Epidermal melanocyte (primary cell): ENCODE measurements around the gene THRB.
A peak's percentile ranks its signal among the peaks of the same experiment; 100 is the strongest.

Source experiments
- DNase-seq: peaks from one replicate; pipeline ENCODE4 v3.0.0; 2011; ENCODE audit warnings: low spot score; ENCODE audit not compliant: insufficient read length

The THRB gene

GRCh38 chr3:24272408-24272807 is 222.2 kb downstream of the THRB start:
- no peak for DNase-seq

GRCh38 chr3:24271228-24271627 is 223.4 kb downstream of the THRB start:
- DNase-seq: no peak

- no peak for DNase-seq
These were observed 223.9 kb downstream of the THRB start for GRCh38 chr3:24270744-24271143.

- DNase-seq: no peak
These were observed 224.4 kb downstream of the THRB start for GRCh38 chr3:24270204-24270691.

- peak; percentile 31 for DNase-seq
These were observed 229.9 kb downstream of the THRB start for GRCh38 chr3:24264748-24265158.

- no peak for DNase-seq
These were observed 230.6 kb downstream of the THRB start for GRCh38 chr3:24264011-24264410.

- DNase-seq: no peak
These were observed 231.5 kb downstream of the THRB start for GRCh38 chr3:24263069-24263668.

GRCh38 chr3:24261521-24261920 is 233.1 kb downstream of the THRB start:
- no peak for DNase-seq

- no peak for DNase-seq
These were observed 234.6 kb downstream of the THRB start for GRCh38 chr3:24259901-24260512.

GRCh38 chr3:24258727-24259600 is 235.7 kb downstream of the THRB start:
- DNase-seq: no peak

- DNase-seq: no peak
These were observed 236.4 kb downstream of the THRB start for GRCh38 chr3:24258260-24258659.

GRCh38 chr3:24255414-24255813 is 239.2 kb downstream of the THRB start:
- no peak for DNase-seq

GRCh38 chr3:24254649-24255048 is 240.0 kb downstream of the THRB start:
- no peak for DNase-seq

GRCh38 chr3:24253336-24253735 is 241.3 kb downstream of the THRB start:
- no peak for DNase-seq

GRCh38 chr3:24249523-24249922 is 245.1 kb downstream of the THRB start:
- no peak for DNase-seq

GRCh38 chr3:24245056-24245455 is 249.6 kb downstream of the THRB start:
- DNase-seq: no peak

GRCh38 chr3:24244491-24244890 is 250.2 kb downstream of the THRB start:
- DNase-seq: no peak

- peak; percentile 48 for DNase-seq
These were observed 252.5 kb downstream of the THRB start for GRCh38 chr3:24242012-24242698.

GRCh38 chr3:24240306-24240705 is 254.3 kb downstream of the THRB start:
- no peak for DNase-seq

GRCh38 chr3:24237971-24238706 is 256.5 kb downstream of the THRB start:
- peak; percentile 39 for DNase-seq

GRCh38 chr3:24235121-24235520 is 259.5 kb downstream of the THRB start:
- DNase-seq: no peak
